Chondrocyte (in vitro differentiated cells): Measurements from ENCODE around the gene MAN1A1. TPM values are rescaled to one million over a fixed set of nuclear protein-coding genes. Genes with fewer than 3 reads are reported as not detected.
"Not testable (repeated sequence)": the region's sequence is repeated elsewhere in the genome, so short reads cannot be mapped to it uniquely, and the experiment has no call there.

Experiments used
- DNase-seq: peaks from one replicate; pipeline ENCODE4 v3.0.0; 2021; ENCODE audit warnings: mixed read lengths, low spot score
- H3K27ac Mint-ChIP-seq: one replicate; pipeline ENCODE4 v1.8.0; 2021; ENCODE audit warnings: mild to moderate bottlenecking, moderate library complexity, mixed read lengths; ENCODE audit not compliant: unreplicated experiment
- H3K27me3 Mint-ChIP-seq: 2 replicates; pipeline ENCODE4 v1.8.0; 2021; ENCODE audit warnings: low read depth, mixed read lengths
- H3K36me3 Mint-ChIP-seq: 2 replicates; pipeline ENCODE4 v1.8.0; 2021; ENCODE audit warnings: low read depth, mixed read lengths
- H3K4me1 Mint-ChIP-seq: 2 replicates; pipeline ENCODE4 v1.8.0; 2021; ENCODE audit warnings: low read depth, mild to moderate bottlenecking, mixed read lengths
- H3K4me3 Mint-ChIP-seq: one replicate; pipeline ENCODE4 v1.8.0; 2021; ENCODE audit warnings: mild to moderate bottlenecking, moderate library complexity, mixed read lengths; ENCODE audit not compliant: unreplicated experiment
- H3K9me3 Mint-ChIP-seq: 2 replicates; pipeline ENCODE4 v1.8.0; 2021; ENCODE audit warnings: low read depth, mixed read lengths
- total RNA-seq: library from RNA; stranded (reverse); gene quantifications from 3 replicates; pipeline ENCODE4 v1.2.1, GENCODE V29; 2021
- TF ChIP-seq, protein P1 (sequence below): fragments of 200-600 bp; sonication (generic); IDR thresholded peaks from 2 replicates; pipeline ENCODE4 v1.5.0; 2021; ENCODE audit warnings: antibody characterized with exemption, mild to moderate bottlenecking, moderate library complexity

The MAN1A1 gene
- total RNA-seq, 1 donor from 2014 or later: 7.2 TPM

DNA sequence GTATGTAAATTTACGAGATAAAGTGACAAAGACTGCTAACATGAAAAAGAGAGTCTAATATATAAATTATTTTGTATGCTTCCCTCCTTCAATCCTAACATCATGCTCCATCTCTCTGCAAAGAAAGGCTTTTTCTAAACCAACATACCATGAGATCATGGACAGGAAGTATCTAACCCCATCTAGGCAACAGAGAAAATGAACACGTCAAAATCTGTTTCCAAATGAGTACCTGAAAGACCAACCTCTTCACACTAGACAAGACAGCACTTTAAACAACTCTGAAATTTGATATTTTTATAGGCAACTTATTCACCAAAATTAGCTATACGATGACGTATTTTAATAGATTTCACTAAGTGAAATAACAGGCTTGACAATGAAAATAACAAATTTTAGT is 54.6 kb downstream of the MAN1A1 start:
- Mint-ChIP-seq H3K27ac (no peak overlapping the region), H3K27me3 (no peaks in the 10 kb centered on the region), H3K4me1 (peaks cover 4% of the 10 kb centered on the region), H3K36me3 (peaks cover 2% of the 10 kb centered on the region), H3K4me3 (no peak overlapping the region), H3K9me3 (no peaks in the 10 kb centered on the region)
- TF ChIP-seq, protein P1, sequence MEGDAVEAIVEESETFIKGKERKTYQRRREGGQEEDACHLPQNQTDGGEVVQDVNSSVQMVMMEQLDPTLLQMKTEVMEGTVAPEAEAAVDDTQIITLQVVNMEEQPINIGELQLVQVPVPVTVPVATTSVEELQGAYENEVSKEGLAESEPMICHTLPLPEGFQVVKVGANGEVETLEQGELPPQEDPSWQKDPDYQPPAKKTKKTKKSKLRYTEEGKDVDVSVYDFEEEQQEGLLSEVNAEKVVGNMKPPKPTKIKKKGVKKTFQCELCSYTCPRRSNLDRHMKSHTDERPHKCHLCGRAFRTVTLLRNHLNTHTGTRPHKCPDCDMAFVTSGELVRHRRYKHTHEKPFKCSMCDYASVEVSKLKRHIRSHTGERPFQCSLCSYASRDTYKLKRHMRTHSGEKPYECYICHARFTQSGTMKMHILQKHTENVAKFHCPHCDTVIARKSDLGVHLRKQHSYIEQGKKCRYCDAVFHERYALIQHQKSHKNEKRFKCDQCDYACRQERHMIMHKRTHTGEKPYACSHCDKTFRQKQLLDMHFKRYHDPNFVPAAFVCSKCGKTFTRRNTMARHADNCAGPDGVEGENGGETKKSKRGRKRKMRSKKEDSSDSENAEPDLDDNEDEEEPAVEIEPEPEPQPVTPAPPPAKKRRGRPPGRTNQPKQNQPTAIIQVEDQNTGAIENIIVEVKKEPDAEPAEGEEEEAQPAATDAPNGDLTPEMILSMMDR: no peak
- DNase-seq: no peak

DNA sequence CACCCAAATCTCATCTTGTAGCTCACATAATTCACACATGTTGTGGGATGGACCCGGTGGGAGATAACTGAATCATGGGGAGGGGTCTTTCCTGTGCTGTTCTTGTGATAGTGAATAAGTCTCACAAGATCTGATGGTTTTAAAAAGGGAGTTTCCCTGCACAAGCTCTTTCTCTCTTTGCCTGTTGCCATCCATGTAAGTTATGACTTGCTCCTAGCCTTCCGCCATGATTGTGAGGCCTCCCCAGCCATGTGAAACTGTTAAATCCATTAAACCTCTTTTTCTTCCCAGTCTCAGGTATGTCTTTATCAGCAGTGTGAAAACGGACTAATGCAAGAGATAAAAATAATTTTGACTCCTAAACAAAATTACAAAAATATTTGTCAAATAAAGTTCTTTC is 58.5 kb downstream of the MAN1A1 start:
- DNase-seq, H3K27ac Mint-ChIP-seq, H3K27me3 Mint-ChIP-seq, H3K36me3 Mint-ChIP-seq, H3K4me3 Mint-ChIP-seq, H3K9me3 Mint-ChIP-seq: not testable (repeated sequence)
- H3K4me1 Mint-ChIP-seq: peaks cover 13% of the 10 kb centered on the region

DNA sequence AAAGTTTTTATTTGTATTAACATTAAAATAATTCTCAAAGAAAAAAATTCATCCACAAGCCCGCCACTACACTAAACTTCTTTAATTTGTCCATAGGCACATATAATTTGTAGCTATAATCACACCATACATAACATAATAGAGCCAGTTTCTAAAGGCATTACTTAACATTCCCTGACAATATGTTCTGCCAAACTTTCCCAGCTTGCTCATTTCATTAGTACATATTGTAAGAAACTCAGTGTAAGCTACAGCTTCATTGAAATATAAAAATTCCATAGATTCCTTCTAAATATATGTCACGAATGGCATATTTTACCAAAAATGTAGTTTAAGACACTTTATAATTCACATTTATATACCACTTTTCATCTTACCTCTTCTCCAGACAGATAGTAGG is 59.3 kb downstream of the MAN1A1 start:
- DNase-seq: no peak
- Mint-ChIP-seq H3K4me1 (peaks cover 16% of the 10 kb centered on the region), H3K27me3 (no peaks in the 10 kb centered on the region), H3K36me3 (no peaks in the 10 kb centered on the region), H3K27ac (no peak overlapping the region), H3K4me3 (no peak overlapping the region), H3K9me3 (no peaks in the 10 kb centered on the region)
- TF ChIP-seq, protein P1: no peak

DNA sequence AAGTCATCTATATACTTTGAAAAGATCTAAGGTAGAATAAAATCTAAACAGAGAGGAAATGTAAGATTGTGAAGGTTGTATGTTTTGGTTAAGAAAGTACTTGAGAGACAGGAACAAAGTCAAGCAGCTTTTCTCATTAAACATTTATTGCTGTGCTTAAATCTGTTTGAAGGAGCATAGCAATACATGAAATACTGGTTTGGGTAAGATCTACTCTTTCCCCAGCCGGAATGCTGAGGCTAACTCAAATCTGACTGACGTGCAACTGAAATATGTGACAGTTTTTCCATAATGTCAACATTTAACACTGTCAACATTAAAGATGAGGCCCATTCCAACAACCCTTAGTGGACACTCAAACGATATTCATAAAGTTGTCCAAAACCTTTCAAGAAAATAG is 59.9 kb downstream of the MAN1A1 start:
- H3K27ac Mint-ChIP-seq: no peak overlapping the region
- no peak for DNase-seq
- peaks cover 2% of the 10 kb centered on the region for H3K9me3 Mint-ChIP-seq
- H3K4me1 Mint-ChIP-seq: peaks cover 16% of the 10 kb centered on the region
- H3K27me3 Mint-ChIP-seq: no peaks in the 10 kb centered on the region
- TF ChIP-seq, protein P1: no peak
- H3K4me3 Mint-ChIP-seq: no peak overlapping the region
- H3K36me3 Mint-ChIP-seq: no peaks in the 10 kb centered on the region

DNA sequence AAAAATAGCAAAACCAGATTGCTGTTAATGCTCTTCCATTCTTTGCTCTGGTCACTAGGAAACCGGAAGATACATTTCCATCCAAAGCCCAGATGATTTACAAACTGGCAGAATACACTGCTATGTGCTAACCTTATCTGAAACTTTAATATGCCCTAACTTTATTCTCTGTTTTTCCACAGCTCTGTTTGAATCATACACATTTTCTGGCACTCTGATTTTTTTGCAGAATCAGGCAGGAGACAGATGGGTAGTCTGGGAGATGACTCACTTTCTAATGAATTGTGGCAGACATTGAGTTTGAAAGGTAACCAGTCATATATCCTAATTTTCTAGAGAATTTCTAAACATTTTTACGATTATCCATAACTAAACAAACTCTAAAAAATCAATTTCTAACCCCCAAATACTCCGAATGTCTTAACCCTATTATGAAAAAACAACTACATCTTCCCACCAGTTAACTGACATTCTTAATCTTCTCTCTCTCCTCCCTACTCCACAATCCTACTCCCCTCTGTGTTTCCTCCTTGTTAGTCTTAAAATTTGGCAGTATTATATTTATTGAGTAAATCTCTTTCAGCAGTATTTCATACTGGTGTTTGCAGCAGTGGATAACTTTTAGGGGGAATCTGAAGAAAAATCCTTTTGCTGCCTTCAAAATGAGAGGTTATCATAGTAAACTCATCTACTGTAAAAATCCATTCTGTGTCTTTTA is 63.5 kb downstream of the MAN1A1 start:
- Mint-ChIP-seq H3K36me3 (no peaks in the 10 kb centered on the region), H3K27me3 (no peaks in the 10 kb centered on the region), H3K4me3 (no peak overlapping the region), H3K4me1 (peaks cover 26% of the 10 kb centered on the region), H3K9me3 (peaks cover 2% of the 10 kb centered on the region), H3K27ac (no peak overlapping the region)
- no peak for DNase-seq
- TF ChIP-seq, protein P1: no peak
